Suprapubic skin (tissue), 4 donors: Measurements from ENCODE around the gene CLDN14.

ENCODE experiments used
- CTCF ChIP-seq, 2 donors: fragments of 200-600 bp in 1 of 2; fragments of 450-650 bp in 1 of 2; sonication (generic) in 1 of 2; IDR thresholded peaks; one replicate each; pipeline ENCODE4 v1.5.1; 2016 to 2019; ENCODE audit warnings: antibody characterized with exemption in 2 of 2, mild to moderate bottlenecking in 1 of 2, moderate library complexity in 1 of 2
- EP300 ChIP-seq: sonication (generic); formaldehyde crosslinking; IDR thresholded peaks from one replicate; pipeline ENCODE4 v1.6.1; 2017; ENCODE audit warnings: antibody characterized with exemption
- POLR2A ChIP-seq, 2 donors: fragments of 450-650 bp; IDR thresholded peaks; one replicate each; pipeline ENCODE4 v1.6.1; 2017; ENCODE audit warnings: antibody characterized with exemption in 2 of 2, mild to moderate bottlenecking in 2 of 2, moderate library complexity in 2 of 2
- POLR2AphosphoS5 ChIP-seq, 3 donors: sonication (generic); formaldehyde crosslinking; IDR thresholded peaks; one replicate each; pipeline ENCODE4 v1.6.1; 2017; ENCODE audit warnings: antibody characterized with exemption in 3 of 3

- TF ChIP-seq CTCF (IDR thresholded peaks at IDR 0.05) (no peak), POLR2A (IDR thresholded peaks at IDR 0.05) (no peak), POLR2AphosphoS5 (IDR thresholded peaks at IDR 0.05) (no peak), EP300 (no peak)
These were observed 27.6 kb downstream of the CLDN14 start for GRCh38 chr21:36452281-36452825.
